HEK293T (cell line): ENCODE results near the gene ESRRB.

ENCODE experiments used
- CTCF ChIA-PET: fragments of 350-600 bp; formaldehyde crosslinking; extraction: SDS; loops from one replicate; lab custom pipeline; 2021; ENCODE audit warnings: antibody characterized with exemption, inconsistent platforms; lab: Yijun Ruan, JAX
- POLR2A ChIA-PET: fragments of 350-600 bp; formaldehyde crosslinking; extraction: SDS; loops from one replicate; lab custom pipeline; 2020; ENCODE audit warnings: antibody characterized with exemption, inconsistent platforms; lab: Yijun Ruan, JAX
- DNase-seq: peaks from one replicate; pipeline ENCODE4 v3.0.0; 2012; ENCODE audit warnings: mixed read lengths; ENCODE audit errors: extremely low spot score
- ARNT ChIP-seq: fragments of 450-650 bp; IDR thresholded peaks from 2 replicates; pipeline ENCODE4 v1.6.1; 2017; ENCODE audit warnings: mild to moderate bottlenecking
- BHLHE40 ChIP-seq: fragments of 450-650 bp; IDR thresholded peaks from 2 replicates; pipeline ENCODE4 v1.6.1; 2016; ENCODE audit warnings: mild to moderate bottlenecking, moderate library complexity, borderline replicate concordance
- CTBP1 ChIP-seq: fragments of 450-650 bp; IDR thresholded peaks from 2 replicates; pipeline ENCODE4 v1.6.1; 2016; ENCODE audit warnings: borderline replicate concordance
- ELF4 ChIP-seq: fragments of 450-650 bp; IDR thresholded peaks from 2 replicates; pipeline ENCODE4 v1.6.1; 2017; ENCODE audit warnings: antibody characterized with exemption
- FOXA1 ChIP-seq: fragments of 450-650 bp; IDR thresholded peaks from 2 replicates; pipeline ENCODE4 v1.6.1; 2016; ENCODE audit warnings: mild to moderate bottlenecking
- FOXK2 ChIP-seq: fragments of 450-650 bp; IDR thresholded peaks from 2 replicates; pipeline ENCODE4 v1.6.1; 2016; ENCODE audit warnings: mild to moderate bottlenecking
- FOXM1 ChIP-seq: fragments of 450-650 bp; IDR thresholded peaks from 2 replicates; pipeline ENCODE4 v1.6.1; 2017; ENCODE audit warnings: mild to moderate bottlenecking, borderline replicate concordance
- HDGF ChIP-seq: fragments of 450-650 bp; IDR thresholded peaks from 2 replicates; pipeline ENCODE4 v1.6.1; 2017; ENCODE audit warnings: antibody characterized with exemption, borderline replicate concordance
- L3MBTL2 ChIP-seq: fragments of 450-650 bp; conservative IDR thresholded peaks from 2 replicates; pipeline ENCODE4 v1.6.1; 2016; ENCODE audit warnings: mild to moderate bottlenecking
- LEF1 ChIP-seq: fragments of 450-650 bp; IDR thresholded peaks from 2 replicates; pipeline ENCODE4 v1.6.1; 2017; ENCODE audit warnings: mild to moderate bottlenecking, borderline replicate concordance
- NFRKB ChIP-seq: fragments of 450-650 bp; IDR thresholded peaks from 2 replicates; pipeline ENCODE4 v1.6.1; 2016; ENCODE audit warnings: mild to moderate bottlenecking, moderate library complexity
- SP1 ChIP-seq: fragments of 450-650 bp; IDR thresholded peaks from 2 replicates; pipeline ENCODE4 v1.6.1; 2017
- SUZ12 ChIP-seq: fragments of 450-650 bp; IDR thresholded peaks from 2 replicates; pipeline ENCODE4 v1.6.1; 2016; ENCODE audit warnings: mild to moderate bottlenecking
- TARDBP ChIP-seq: fragments of 450-650 bp; IDR thresholded peaks from 2 replicates; pipeline ENCODE4 v1.6.1; 2016
- ZNF384 ChIP-seq: fragments of 450-650 bp; IDR thresholded peaks from 2 replicates; pipeline ENCODE4 v1.6.1; 2016
- TF ChIP-seq, protein P1 (sequence below): fragments of 450-650 bp; IDR thresholded peaks from 2 replicates; pipeline ENCODE4 v1.6.1; 2016

ESRRB gene

DNA sequence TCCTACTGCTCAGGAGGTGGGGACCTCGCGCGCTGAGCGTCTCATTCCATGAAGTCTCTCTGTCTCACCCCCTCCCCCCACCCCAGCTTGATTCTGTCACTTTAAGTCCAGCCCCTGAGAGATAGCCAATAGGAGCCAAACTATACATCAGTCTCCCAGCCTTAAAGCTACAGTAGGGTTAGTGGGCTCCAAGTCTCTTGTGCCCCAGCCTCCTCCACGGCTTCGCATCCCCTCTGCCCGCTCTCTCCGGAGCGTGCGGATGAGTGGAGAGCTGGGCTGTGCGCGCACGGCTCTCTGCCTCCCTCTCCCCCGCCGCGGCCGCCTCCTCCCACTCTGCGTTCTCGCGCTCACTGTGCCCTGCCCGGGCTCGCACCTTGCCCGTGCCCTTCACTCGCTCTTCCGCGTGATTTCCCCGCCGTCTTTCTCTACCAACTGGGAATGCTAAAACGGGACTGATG, at the start of gene ESRRB:
Gene ESRRB, plus strand, starts transcription at position 191 of the 458 bp plus-strand sequence. Its CDS starts 265 bp downstream, at position 456.
- ChIA-PET POLR2A (interaction anchor here (0.5 to 0.6 kb wide), 2 partner anchors 128 to 393 kb away, joined by 3 to 4 read pairs; no protein-coding TSS in a partner anchor), CTCF (interaction anchor here (0.8 kb wide), 1 partner anchor 11 kb away, joined by 3 read pairs; no protein-coding TSS in a partner anchor)

DNA sequence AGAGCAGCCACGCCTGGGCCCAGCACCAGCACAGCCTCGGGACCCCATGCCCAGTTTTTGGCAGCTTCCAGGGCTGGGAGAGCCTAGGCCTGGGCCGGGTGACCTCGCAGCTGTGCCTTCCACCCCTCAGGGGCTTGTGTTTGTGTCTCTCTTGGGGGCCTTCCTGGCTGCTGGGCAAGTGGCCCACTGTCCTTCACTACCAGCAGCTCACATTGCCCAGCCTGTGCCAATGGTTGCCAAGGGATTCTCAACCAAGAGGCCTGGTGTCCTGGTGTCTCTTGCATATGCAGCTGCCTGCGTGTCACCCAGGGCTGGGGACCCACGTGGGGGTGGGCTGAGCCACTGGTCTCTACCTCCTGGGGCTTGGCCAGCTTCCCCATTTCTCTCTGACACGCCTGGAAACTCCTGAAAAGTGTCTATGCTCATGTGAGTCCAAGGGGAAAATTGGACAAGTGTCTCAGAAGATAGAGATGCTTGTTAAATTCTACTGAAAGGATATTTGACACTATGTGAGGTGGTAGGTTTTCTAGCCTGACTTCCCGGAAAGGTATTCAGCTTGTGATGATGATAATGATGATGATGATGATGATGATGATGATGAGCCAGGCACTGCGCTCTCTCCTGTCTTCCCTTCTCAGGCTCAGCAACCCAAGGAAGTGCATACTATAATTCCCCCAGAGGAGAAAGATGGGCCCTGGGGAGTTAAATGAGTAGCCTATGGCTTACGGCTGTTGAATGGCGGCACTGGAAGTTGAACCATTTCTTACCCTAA, 48.8 kb upstream of the ESRRB start:
- no peak for TF ChIP-seq CTBP1
- no peak for TF ChIP-seq ELF4
- TF ChIP-seq FOXM1, result no peak
- TF ChIP-seq SP1, result no peak
- TF ChIP-seq BHLHE40, result no peak
- TF ChIP-seq FOXA1, result no peak
- no peak for TF ChIP-seq ZNF384
- no peak for TF ChIP-seq TARDBP
- TF ChIP-seq HDGF, result no peak
- TF ChIP-seq, protein P1, sequence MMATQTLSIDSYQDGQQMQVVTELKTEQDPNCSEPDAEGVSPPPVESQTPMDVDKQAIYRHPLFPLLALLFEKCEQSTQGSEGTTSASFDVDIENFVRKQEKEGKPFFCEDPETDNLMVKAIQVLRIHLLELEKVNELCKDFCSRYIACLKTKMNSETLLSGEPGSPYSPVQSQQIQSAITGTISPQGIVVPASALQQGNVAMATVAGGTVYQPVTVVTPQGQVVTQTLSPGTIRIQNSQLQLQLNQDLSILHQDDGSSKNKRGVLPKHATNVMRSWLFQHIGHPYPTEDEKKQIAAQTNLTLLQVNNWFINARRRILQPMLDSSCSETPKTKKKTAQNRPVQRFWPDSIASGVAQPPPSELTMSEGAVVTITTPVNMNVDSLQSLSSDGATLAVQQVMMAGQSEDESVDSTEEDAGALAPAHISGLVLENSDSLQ, result no peak
- TF ChIP-seq SUZ12, result no peak
- no peak for DNase-seq
- CTCF ChIA-PET, result interaction anchor here (0.6 to 1.1 kb wide), 2 partner anchors 22 to 141 kb away, joined by 3 to 6 read pairs; no protein-coding TSS in a partner anchor
- POLR2A ChIA-PET, result no interaction called here

More for the DNA sequence above, at the start of gene ESRRB:
- no peak for TF ChIP-seq LEF1
- no peak for TF ChIP-seq FOXA1
- no peak for TF ChIP-seq NFRKB
- TF ChIP-seq BHLHE40, result no peak
- TF ChIP-seq ARNT, result no peak
- TF ChIP-seq ZNF384, result no peak
- no peak for TF ChIP-seq L3MBTL2
- no peak for TF ChIP-seq SUZ12
- TF ChIP-seq FOXM1, result no peak
- no peak for TF ChIP-seq SP1
- no peak for TF ChIP-seq HDGF
- TF ChIP-seq TARDBP, result no peak
- no peak for TF ChIP-seq FOXK2
- no peak for TF ChIP-seq ELF4
- no peak for TF ChIP-seq CTBP1
- TF ChIP-seq, protein P1, result no peak
- DNase-seq, result peak; percentile 77

GRCh38 chr14:76328457-76329137, 47.3 kb upstream of the ESRRB start:
- no peak for DNase-seq
- ChIA-PET CTCF (no interaction called here), POLR2A (no interaction called here)
- no peak for TF ChIP-seq CTBP1
- TF ChIP-seq, protein P1, result no peak
- no peak for TF ChIP-seq HDGF
- TF ChIP-seq BHLHE40, result no peak
- TF ChIP-seq TARDBP, result no peak
- no peak for TF ChIP-seq ARNT
- TF ChIP-seq ELF4, result no peak
- TF ChIP-seq LEF1, result no peak
- TF ChIP-seq SP1, result no peak
- TF ChIP-seq SUZ12, result no peak

DNA sequence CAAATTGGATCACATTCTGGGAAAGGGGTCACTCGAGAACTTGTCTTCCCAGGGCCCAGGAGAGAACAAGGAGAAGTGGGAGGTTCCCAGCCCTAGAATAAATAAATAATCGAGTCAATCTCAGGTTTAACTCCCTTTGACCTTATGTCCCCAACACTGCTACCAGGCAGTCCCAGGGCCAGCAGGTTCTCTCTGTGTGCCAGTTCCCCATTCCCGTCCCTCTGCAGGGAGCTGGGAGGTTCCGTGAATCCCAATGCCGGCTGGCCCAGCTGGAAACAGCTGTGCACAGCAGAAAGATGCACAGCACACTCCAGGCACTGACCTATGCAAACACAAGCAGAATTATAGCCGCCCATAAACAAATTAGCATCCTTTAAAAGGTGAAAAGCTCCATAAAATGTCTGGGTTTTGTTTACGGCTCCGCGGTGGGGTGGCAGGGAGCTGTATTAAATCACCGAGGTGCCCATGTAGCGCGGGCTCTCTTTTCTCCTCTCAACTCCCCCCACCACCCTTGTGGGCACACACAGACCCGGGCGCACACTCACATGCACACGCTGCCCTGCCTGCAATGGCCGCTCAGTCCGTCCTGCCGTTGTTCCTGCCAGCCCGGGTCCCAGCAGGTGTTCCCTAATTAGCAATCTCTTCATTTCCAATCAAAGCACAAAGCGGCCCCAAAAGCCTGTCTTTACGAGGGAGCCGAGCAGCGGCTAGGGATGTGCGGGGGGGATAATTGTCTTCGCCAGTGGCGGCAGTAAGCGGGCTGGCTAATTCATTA, 46.6 kb upstream of the ESRRB start:
- TF ChIP-seq ELF4 (no peak), FOXA1 (no peak), SUZ12 (no peak), LEF1 (no peak), ARNT (no peak), TARDBP (no peak), NFRKB (no peak), HDGF (no peak), L3MBTL2 (no peak), FOXK2 (no peak), FOXM1 (no peak), SP1 (no peak), ZNF384 (no peak), BHLHE40 (no peak), CTBP1 (no peak)
- TF ChIP-seq, protein P1, result no peak
- ChIA-PET CTCF (interaction anchor here (0.7 kb wide), 1 partner anchor 22 kb away, joined by 3 read pairs; no protein-coding TSS in a partner anchor), POLR2A (no interaction called here)
- no peak for DNase-seq
